Activated naive CD4-positive, alpha-beta T cell treated with anti-CD3 and anti-CD28 coated beads, Interleukin-2, amount 10 ng/mL, durations not matched to agents 7 days and 5 days (primary cell): Measurements from ENCODE around the gene HCFC2.

Experiments
- CTCF ChIA-PET: fragments of 350-600 bp; sonication (Branson Sonifier 250); formaldehyde crosslinking; loops from one replicate; lab custom pipeline; 2021; ENCODE audit warnings: antibody characterized with exemption; lab: Charles Lee
- DNase-seq: peaks from one replicate; pipeline ENCODE4 v3.0.0-alpha.2; 2020
- H3K27ac Mint-ChIP-seq: one replicate; pipeline ENCODE4 v1.8.0; 2021; ENCODE audit warnings: mild to moderate bottlenecking, moderate library complexity, mixed read lengths
- H3K27me3 Mint-ChIP-seq: one replicate; pipeline ENCODE4 v1.8.0; 2021; ENCODE audit warnings: mild to moderate bottlenecking, mixed read lengths
- H3K36me3 Mint-ChIP-seq: one replicate; pipeline ENCODE4 v1.8.0; 2021; ENCODE audit warnings: mixed read lengths
- H3K4me1 Mint-ChIP-seq: one replicate; pipeline ENCODE4 v1.8.0; 2021; ENCODE audit warnings: mixed read lengths
- H3K4me3 Mint-ChIP-seq: one replicate; pipeline ENCODE4 v1.8.0; 2021; ENCODE audit warnings: mild to moderate bottlenecking, moderate library complexity, mixed read lengths
- H3K9me3 Mint-ChIP-seq: one replicate; pipeline ENCODE4 v1.8.0; 2021; ENCODE audit warnings: mixed read lengths

The HCFC2 gene

DNA sequence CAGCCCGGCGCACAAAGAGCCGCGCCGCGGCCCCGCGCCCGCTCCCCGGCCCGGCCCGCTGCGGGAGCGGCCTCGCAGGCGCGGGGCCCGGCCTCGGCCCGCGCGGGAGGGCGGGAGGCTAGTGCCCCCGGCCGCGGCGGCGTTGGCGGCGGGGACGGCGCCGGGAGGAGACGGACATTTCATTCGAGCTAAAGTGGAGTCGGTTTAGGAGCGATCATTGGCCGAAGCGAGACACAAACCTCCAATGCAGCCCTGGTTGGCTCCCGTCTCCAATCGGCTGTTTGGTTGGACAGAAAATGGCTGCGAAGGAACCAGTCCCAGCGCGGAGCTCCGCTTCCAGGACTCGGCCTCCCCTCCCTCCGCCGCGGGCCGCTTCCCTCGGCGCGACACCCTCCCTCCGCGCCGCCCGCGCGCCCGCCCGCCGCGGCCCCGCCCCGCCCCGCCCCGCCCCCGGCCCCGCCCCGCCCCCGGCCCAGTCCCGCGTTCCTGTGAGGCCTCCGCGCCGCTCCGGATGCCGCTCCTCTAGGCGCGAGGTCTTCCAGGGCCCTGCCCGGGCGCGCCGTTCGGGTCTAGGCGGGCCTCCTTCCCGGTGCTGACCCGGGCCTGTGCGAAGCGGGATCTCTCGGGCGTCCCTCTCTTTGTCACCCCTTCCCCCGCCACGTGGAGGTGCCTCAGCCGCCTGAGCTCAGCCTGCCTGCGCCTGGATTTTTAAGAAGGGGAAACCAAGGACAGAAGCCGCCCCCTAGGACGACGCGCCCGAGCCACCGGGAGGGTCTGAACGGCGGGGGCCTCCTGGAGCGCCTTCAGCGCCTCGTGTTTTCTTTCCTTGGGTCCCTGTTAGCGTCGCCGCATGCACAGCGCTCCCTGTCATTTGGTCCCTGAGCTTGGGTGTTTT, 73.8 kb downstream of the HCFC2 start, which contains the start of gene NFYB:
Gene NFYB, minus strand, starts transcription at position 309 of the 895 bp plus-strand sequence. CDS start 2,757 bp downstream, outside the sequence.
- peaks cover 27% of the 10 kb centered on the region for H3K4me1 Mint-ChIP-seq
- H3K4me3 Mint-ChIP-seq = peak within 1 kb of the TSS; percentile 92
- peak; percentile 96 for DNase-seq
- no peaks in the 10 kb centered on the region for H3K9me3 Mint-ChIP-seq
- H3K27ac Mint-ChIP-seq = peak within 1 kb of the TSS; percentile 95
- H3K27me3 Mint-ChIP-seq = peaks cover 30% of the 10 kb centered on the region
- H3K36me3 Mint-ChIP-seq = peaks cover 3% of the 10 kb centered on the region
- CTCF ChIA-PET = interaction anchor here (0.6 to 1.0 kb wide), 2 partner anchors 29 to 46 kb away, joined by 3 to 5 read pairs; no protein-coding TSS in a partner anchor

DNA sequence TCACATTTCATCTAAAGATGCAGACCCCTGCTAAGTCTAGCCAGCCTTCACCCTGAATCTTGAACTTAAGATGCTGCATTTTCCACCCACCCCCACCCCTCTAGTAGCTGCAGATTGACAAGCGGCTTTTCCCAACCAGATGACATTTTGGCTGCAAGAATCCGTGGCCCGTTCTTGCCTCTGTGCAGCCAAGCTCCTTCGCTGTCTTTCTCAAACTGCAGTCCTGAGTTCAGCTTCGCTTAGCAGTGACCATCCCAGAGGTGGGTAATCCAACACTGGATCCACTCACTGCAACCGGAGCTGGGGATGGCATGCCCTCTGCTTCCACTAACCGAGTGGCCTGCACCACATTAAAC, 74.4 kb downstream of the HCFC2 start:
- Mint-ChIP-seq H3K4me1 (peaks cover 27% of the 10 kb centered on the region), H3K27me3 (peaks cover 36% of the 10 kb centered on the region), H3K9me3 (no peaks in the 10 kb centered on the region), H3K36me3 (peaks cover 2% of the 10 kb centered on the region), H3K4me3 (peak overlapping the region; percentile 27), H3K27ac (no peak overlapping the region)
- DNase-seq = no peak
- CTCF ChIA-PET = interaction anchor here (1.0 kb wide), 1 partner anchor 29 kb away, joined by 5 read pairs; no protein-coding TSS in a partner anchor

DNA sequence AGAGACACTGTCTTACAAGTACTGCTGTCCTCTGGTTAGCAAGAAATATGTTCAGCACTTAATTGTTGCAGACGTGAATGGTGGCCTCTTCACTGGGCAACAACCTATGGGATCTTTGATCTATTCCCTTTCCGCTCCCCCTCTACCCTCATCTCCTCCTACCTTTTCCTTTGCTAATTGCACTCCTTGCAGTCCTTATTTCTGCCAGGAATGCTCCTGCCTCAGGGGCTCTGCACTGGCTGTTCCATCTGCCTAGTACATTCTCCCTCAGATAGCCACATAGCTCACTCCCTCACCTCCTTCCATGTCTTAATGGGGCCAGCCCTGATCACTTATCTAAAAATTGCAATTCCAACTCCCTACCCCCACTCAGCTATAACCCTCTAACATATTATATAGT, 78.2 kb downstream of the HCFC2 start:
- no peak overlapping the region for H3K4me3 Mint-ChIP-seq
- peaks cover 1% of the 10 kb centered on the region for H3K9me3 Mint-ChIP-seq
- DNase-seq = no peak
- no peaks in the 10 kb centered on the region for H3K36me3 Mint-ChIP-seq
- CTCF ChIA-PET = no interaction called here
- peaks cover 8% of the 10 kb centered on the region for H3K4me1 Mint-ChIP-seq
- peaks cover 56% of the 10 kb centered on the region for H3K27me3 Mint-ChIP-seq
- no peak overlapping the region for H3K27ac Mint-ChIP-seq

DNA sequence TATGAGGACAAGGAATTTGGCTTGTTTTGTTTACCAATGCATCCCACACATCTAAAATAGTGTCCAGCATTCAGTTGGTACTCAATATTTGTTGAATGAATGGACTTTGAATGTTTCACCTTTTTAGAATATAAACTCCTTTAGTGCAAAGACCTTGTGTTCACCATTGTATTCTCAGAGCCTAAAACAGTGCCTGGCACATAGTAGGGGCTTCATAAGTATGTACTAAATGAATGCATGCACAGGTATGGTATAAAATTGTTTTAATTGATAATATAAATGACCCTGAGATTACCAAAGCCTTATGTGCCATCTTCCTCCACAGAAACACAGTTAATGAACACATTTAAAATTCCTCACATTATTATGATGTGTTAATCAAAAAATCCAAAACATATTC, 78.7 kb downstream of the HCFC2 start:
- H3K27me3 Mint-ChIP-seq = peaks cover 57% of the 10 kb centered on the region
- no peak overlapping the region for H3K4me3 Mint-ChIP-seq

DNA sequence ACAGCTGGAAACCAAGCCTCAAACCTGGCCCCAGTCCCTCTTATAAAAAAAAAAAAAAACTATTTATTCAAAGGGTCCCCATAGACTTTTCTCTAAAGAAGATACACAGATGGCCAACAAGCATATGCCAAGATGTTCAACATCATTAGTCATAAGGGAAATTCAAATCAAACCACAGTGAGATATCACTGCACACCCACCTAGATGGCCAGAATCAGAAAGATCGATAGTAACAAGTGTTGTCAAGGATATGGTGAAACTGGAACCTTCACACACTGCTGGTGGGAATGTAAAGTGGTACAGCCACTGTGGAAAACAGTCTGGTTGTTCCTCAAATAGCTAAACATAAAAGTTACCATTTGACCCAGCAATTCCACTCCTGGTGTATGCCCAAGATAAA, 79.6 kb downstream of the HCFC2 start:
- no peaks in the 10 kb centered on the region for H3K36me3 Mint-ChIP-seq
- no peak for DNase-seq
- H3K4me3 Mint-ChIP-seq = no peak overlapping the region
- CTCF ChIA-PET = interaction anchor here (0.6 to 1.1 kb wide), 2 partner anchors 85 to 147 kb away, joined by 3 to 4 read pairs; no protein-coding TSS in a partner anchor
- peaks cover 61% of the 10 kb centered on the region for H3K27me3 Mint-ChIP-seq
- H3K4me1 Mint-ChIP-seq = peaks cover 3% of the 10 kb centered on the region
- H3K9me3 Mint-ChIP-seq = peaks cover 1% of the 10 kb centered on the region
- no peak overlapping the region for H3K27ac Mint-ChIP-seq

More for the DNA sequence above, 78.7 kb downstream of the HCFC2 start:
- H3K36me3 Mint-ChIP-seq = no peaks in the 10 kb centered on the region
- no peak for DNase-seq
- H3K27ac Mint-ChIP-seq = no peak overlapping the region
- H3K4me1 Mint-ChIP-seq = peaks cover 8% of the 10 kb centered on the region
- CTCF ChIA-PET = no interaction called here
- peaks cover 1% of the 10 kb centered on the region for H3K9me3 Mint-ChIP-seq

DNA sequence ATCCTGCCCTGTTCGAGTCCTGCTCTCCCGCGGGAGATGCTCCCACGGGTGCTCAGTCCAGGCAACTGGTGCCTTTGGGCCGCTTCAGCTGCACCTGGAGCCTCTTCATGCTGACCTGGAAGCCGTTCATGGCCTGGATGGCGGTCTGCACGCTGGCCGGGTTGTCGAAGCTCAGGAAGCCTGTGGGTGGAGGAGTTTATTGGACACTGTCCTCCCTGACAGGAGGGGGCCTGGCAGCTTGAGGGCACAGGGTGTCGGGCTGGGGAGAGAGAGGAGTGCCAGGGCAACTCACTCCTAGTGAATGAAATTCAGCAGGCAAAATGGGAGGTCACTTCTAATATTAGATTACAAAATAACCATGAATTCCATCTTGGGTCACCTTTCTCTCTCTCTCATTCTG, 83.0 kb downstream of the HCFC2 start:
- no peak overlapping the region for H3K27ac Mint-ChIP-seq
- H3K27me3 Mint-ChIP-seq = peaks cover 61% of the 10 kb centered on the region
- DNase-seq = no peak
- no peak overlapping the region for H3K4me3 Mint-ChIP-seq
- H3K36me3 Mint-ChIP-seq = no peaks in the 10 kb centered on the region
- peaks cover 1% of the 10 kb centered on the region for H3K9me3 Mint-ChIP-seq
- CTCF ChIA-PET = no interaction called here
- no peaks in the 10 kb centered on the region for H3K4me1 Mint-ChIP-seq

DNA sequence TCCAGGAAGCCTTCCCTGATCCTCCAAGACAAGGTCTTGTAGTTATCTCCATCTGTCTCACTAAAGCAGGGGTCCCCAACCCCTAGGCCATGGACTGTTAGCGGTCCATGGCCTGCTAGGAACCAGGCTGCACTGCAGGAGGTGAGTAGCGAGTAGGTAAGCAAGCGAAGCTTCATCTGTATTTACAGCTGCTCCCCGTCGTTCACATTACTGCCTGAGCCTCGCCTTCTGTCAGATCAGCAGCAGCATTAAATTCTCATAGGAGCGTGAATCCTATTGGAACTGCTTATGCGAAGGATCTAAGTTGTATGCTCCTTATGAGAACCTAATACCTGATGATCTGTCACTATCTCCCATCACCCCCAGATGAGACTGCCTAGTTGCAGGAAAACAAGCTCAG, 86.1 kb downstream of the HCFC2 start:
- Mint-ChIP-seq H3K4me3 (no peak overlapping the region), H3K27ac (no peak overlapping the region), H3K27me3 (peaks cover 46% of the 10 kb centered on the region), H3K9me3 (no peaks in the 10 kb centered on the region), H3K4me1 (peaks cover 19% of the 10 kb centered on the region), H3K36me3 (no peaks in the 10 kb centered on the region)
- DNase-seq = no peak
- CTCF ChIA-PET = no interaction called here

DNA sequence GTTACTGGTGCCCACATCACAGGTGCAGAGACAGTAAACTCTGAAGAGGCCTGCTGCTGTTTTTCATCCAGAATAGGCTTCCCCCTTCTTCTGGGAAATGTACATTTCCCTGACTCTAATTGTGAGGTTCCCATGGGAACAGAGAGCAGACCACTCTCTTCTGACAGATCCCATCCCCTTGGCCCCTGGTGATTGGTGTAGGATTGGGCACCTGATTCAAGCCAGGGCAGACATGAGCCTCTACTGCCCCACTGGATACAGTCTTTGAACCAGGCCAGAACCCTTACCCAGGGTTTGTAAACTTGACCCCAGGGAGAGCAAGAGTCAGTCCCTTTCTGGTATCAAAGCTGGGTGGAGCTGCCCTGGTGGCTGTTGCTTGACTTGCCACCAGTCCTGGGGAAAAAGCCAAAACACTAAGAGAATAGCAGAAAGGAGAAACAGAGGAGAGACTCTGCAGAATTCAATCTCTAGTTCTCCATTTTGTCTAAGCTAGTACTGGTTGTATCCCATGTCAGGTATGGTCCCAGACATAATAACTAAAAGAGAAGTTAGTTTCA, 88.4 kb downstream of the HCFC2 start:
- no peaks in the 10 kb centered on the region for H3K9me3 Mint-ChIP-seq
- peaks cover 19% of the 10 kb centered on the region for H3K4me1 Mint-ChIP-seq
- DNase-seq = no peak
- H3K36me3 Mint-ChIP-seq = no peaks in the 10 kb centered on the region
- no peak overlapping the region for H3K27ac Mint-ChIP-seq
- peaks cover 35% of the 10 kb centered on the region for H3K27me3 Mint-ChIP-seq
- no peak overlapping the region for H3K4me3 Mint-ChIP-seq
- CTCF ChIA-PET = no interaction called here

DNA sequence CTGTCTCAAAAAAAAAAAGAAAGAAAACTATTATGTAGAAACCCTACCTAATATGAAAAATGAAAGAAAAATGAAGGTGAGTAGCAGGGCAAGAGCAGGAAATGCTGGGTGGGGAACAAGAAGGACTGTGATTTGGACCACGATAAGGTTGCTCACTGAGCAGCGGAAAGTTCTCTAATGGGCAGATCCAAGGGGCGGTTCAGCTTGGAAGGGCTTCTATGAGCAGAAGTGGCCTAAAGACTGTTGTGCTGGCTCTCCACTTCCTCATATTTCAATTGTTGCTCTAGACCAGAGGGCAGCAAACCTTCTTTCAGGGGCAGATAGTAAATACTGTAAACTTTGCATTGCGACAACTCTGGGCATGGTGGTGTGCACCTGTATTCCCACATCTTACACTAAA, 90.0 kb downstream of the HCFC2 start:
- Mint-ChIP-seq H3K27me3 (peaks cover 33% of the 10 kb centered on the region), H3K36me3 (no peaks in the 10 kb centered on the region), H3K9me3 (no peaks in the 10 kb centered on the region), H3K4me1 (peaks cover 19% of the 10 kb centered on the region), H3K27ac (peak overlapping the region; percentile 66), H3K4me3 (no peak overlapping the region)
- CTCF ChIA-PET = no interaction called here
- peak; percentile 32 for DNase-seq

DNA sequence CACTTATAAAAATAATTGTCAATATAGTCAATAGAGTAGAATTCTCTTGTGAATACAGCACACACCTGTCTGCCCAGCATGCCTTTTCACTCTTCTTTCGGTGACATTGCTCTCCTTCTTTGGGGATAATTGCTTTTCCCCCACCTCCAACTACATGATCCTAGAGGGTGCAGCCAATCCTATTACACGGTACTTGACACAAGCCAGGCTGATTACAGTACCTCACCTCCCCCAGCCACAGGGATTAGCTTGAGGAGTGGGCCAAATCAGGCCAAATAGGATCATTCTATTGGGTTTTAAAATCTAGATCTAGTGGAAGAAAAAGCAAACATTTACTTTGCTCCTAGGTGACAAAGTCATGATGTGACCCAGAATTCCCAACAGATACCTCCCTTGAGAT, 90.5 kb downstream of the HCFC2 start:
- Mint-ChIP-seq H3K9me3 (no peaks in the 10 kb centered on the region), H3K27ac (no peak overlapping the region), H3K4me1 (peaks cover 19% of the 10 kb centered on the region), H3K27me3 (peaks cover 29% of the 10 kb centered on the region), H3K4me3 (no peak overlapping the region), H3K36me3 (no peaks in the 10 kb centered on the region)
- DNase-seq = no peak
- CTCF ChIA-PET = no interaction called here
